CD4-positive, alpha-beta T cell treated with Interleukin-2 at 100 ng/mL for 4 hours (primary cell): ENCODE results near the gene KCNC4.

Experiments used
- DNase-seq: peaks from one replicate; pipeline ENCODE4 v3.0.0-alpha.2; 2020; ENCODE audit warnings: low spot score

KCNC4 gene

GRCh38 chr1:110211496-110212168 lies 1.5 kb downstream of the KCNC4 start:
- DNase-seq: no peak

GRCh38 chr1:110212169-110213142 lies 2.3 kb downstream of the KCNC4 start:
- DNase-seq: no peak

- DNase-seq: no peak
Measured at GRCh38 chr1:110213143-110213540, 3.0 kb downstream of the KCNC4 start.

GRCh38 chr1:110214454-110215404 lies 4.6 kb downstream of the KCNC4 start:
- no peak for DNase-seq

GRCh38 chr1:110215621-110216515 lies 5.8 kb downstream of the KCNC4 start:
- DNase-seq: no peak

GRCh38 chr1:110216844-110217444 lies 6.8 kb downstream of the KCNC4 start:
- no peak for DNase-seq

GRCh38 chr1:110218137-110218536 lies 8.0 kb downstream of the KCNC4 start:
- DNase-seq: no peak

- no peak for DNase-seq
Measured at GRCh38 chr1:110218739-110219138, 8.6 kb downstream of the KCNC4 start.

- DNase-seq: no peak
Measured at GRCh38 chr1:110220324-110220723, 10.2 kb downstream of the KCNC4 start.

GRCh38 chr1:110221119-110221518 lies 11.0 kb downstream of the KCNC4 start:
- DNase-seq: no peak

- DNase-seq: no peak
Measured at GRCh38 chr1:110223127-110223526, 13.0 kb downstream of the KCNC4 start.

GRCh38 chr1:110223581-110223980 lies 13.5 kb downstream of the KCNC4 start:
- DNase-seq: no peak

GRCh38 chr1:110224240-110224995 lies 14.3 kb downstream of the KCNC4 start:
- DNase-seq: no peak

- DNase-seq: no peak
Measured at GRCh38 chr1:110225212-110225611, 15.1 kb downstream of the KCNC4 start.

- DNase-seq: no peak
Measured at GRCh38 chr1:110225756-110226404, 15.8 kb downstream of the KCNC4 start.

GRCh38 chr1:110227774-110228173 lies 17.7 kb downstream of the KCNC4 start:
- no peak for DNase-seq

- no peak for DNase-seq
Measured at GRCh38 chr1:110228381-110228780, 18.3 kb downstream of the KCNC4 start.

GRCh38 chr1:110228869-110229268 lies 18.8 kb downstream of the KCNC4 start:
- DNase-seq: no peak

- no peak for DNase-seq
Measured at GRCh38 chr1:110229348-110230001, 19.4 kb downstream of the KCNC4 start.
